WTC11 (cell line): ENCODE measurements around the gene UTS2B. TPM values are rescaled to one million over a fixed set of nuclear protein-coding genes. Genes with fewer than 3 reads are reported as not detected.

Source experiments
- ATAC-seq: fragments of 200-7000 bp; cut with Tn5 transposase; 2 replicates; pipeline ENCODE4 v1.10.0; 2021; ENCODE audit warnings: mild to moderate bottlenecking, moderate library complexity
- CTCF ChIA-PET: fragments of 300-600 bp; sonication (Branson Sonifier 250); formaldehyde crosslinking; loops from one replicate; lab custom pipeline; 2021; ENCODE audit warnings: antibody characterized with exemption; lab: Charles Lee
- POLR2A ChIA-PET: fragments of 350-600 bp; sonication (Branson Sonifier 250); formaldehyde crosslinking; loops from one replicate; lab custom pipeline; 2021; ENCODE audit warnings: antibody characterized with exemption; lab: Charles Lee
- DNase-seq: peaks from one replicate; pipeline ENCODE4 v3.0.0; 2021; ENCODE audit warnings: low spot score
- H3K27ac Mint-ChIP-seq: 2 replicates; pipeline ENCODE4 v1.8.0; 2021; ENCODE audit warnings: mixed read lengths
- H3K27me3 Mint-ChIP-seq: 2 replicates; pipeline ENCODE4 v1.8.0; 2021; ENCODE audit warnings: low read depth, mild to moderate bottlenecking, moderate library complexity, mixed read lengths
- H3K36me3 Mint-ChIP-seq: 2 replicates; pipeline ENCODE4 v1.8.0; 2021; ENCODE audit warnings: mixed read lengths
- H3K4me1 Mint-ChIP-seq: 2 replicates; pipeline ENCODE4 v1.8.0; 2022; ENCODE audit warnings: mixed read lengths
- H3K4me3 Mint-ChIP-seq: 2 replicates; pipeline ENCODE4 v1.8.0; 2021; ENCODE audit warnings: mild to moderate bottlenecking, moderate library complexity, mixed read lengths
- H3K9me3 Mint-ChIP-seq: 2 replicates; pipeline ENCODE4 v1.8.0; 2021; ENCODE audit warnings: mixed read lengths
- ARID4B ChIP-seq: sonication (generic); formaldehyde crosslinking; IDR thresholded peaks from 2 replicates; pipeline ENCODE4 v1.8.0; 2023; ENCODE audit warnings: missing genetic modification reagents, mild to moderate bottlenecking, borderline replicate concordance
- ESRRA ChIP-seq: sonication (generic); formaldehyde crosslinking; IDR thresholded peaks from 2 replicates; pipeline ENCODE4 v1.8.1; 2022; ENCODE audit warnings: mild to moderate bottlenecking, missing genetic modification reagents, borderline replicate concordance
- FOXP1 ChIP-seq: sonication (generic); formaldehyde crosslinking; IDR thresholded peaks from 2 replicates; pipeline ENCODE4 v1.8.0; 2022; ENCODE audit warnings: missing genetic modification reagents, mild to moderate bottlenecking, moderate library complexity, borderline replicate concordance
- GRHL2 ChIP-seq: fragments of 250-450 bp; sonication (Bioruptor Pico); IDR thresholded peaks from 2 replicates; pipeline ENCODE4 v1.8.0; 2022; ENCODE audit warnings: mild to moderate bottlenecking, moderate library complexity; ENCODE audit not compliant: insufficient replicate concordance, severe bottlenecking
- GTF2I ChIP-seq: fragments of 250-450 bp; sonication (Bioruptor Pico); conservative IDR thresholded peaks from 2 replicates; pipeline ENCODE4 v1.4.0; 2021; ENCODE audit warnings: mild to moderate bottlenecking
- HMGXB4 ChIP-seq: sonication (generic); formaldehyde crosslinking; IDR thresholded peaks from 2 replicates; pipeline ENCODE4 v1.8.1; 2023; ENCODE audit warnings: mild to moderate bottlenecking, moderate library complexity, missing genetic modification reagents
- JAZF1 ChIP-seq: fragments of 250-450 bp; sonication (Bioruptor Pico); IDR thresholded peaks from 2 replicates; pipeline ENCODE4 v1.9.0; 2021; ENCODE audit warnings: moderate library complexity, mild to moderate bottlenecking, inconsistent platforms
- NFE2L1 ChIP-seq: sonication (generic); formaldehyde crosslinking; IDR thresholded peaks from 2 replicates; pipeline ENCODE4 v1.8.1; 2023; ENCODE audit warnings: missing genetic modification reagents
- OVOL2 ChIP-seq: fragments of 250-450 bp; sonication (Bioruptor Pico); IDR thresholded peaks from 2 replicates; pipeline ENCODE4 v1.9.0; 2021; ENCODE audit warnings: mild to moderate bottlenecking, borderline replicate concordance
- PREB ChIP-seq: sonication (generic); formaldehyde crosslinking; IDR thresholded peaks from 2 replicates; pipeline ENCODE4 v1.8.1; 2022; ENCODE audit warnings: mild to moderate bottlenecking, missing genetic modification reagents, moderate library complexity, borderline replicate concordance
- TCF7 ChIP-seq: sonication (generic); formaldehyde crosslinking; IDR thresholded peaks from 2 replicates; pipeline ENCODE4 v1.8.0; 2022; ENCODE audit warnings: mild to moderate bottlenecking, low read depth, missing genetic modification reagents, moderate library complexity
- TP53 ChIP-seq: sonication (generic); formaldehyde crosslinking; IDR thresholded peaks from 2 replicates; pipeline ENCODE4 v1.8.1; 2023; ENCODE audit warnings: mild to moderate bottlenecking, missing genetic modification reagents
- USF2 ChIP-seq: sonication (generic); formaldehyde crosslinking; IDR thresholded peaks from 2 replicates; pipeline ENCODE4 v1.8.1; 2023; ENCODE audit warnings: mild to moderate bottlenecking, missing genetic modification reagents, moderate library complexity
- ZNF396 ChIP-seq: fragments of 250-450 bp; sonication (Bioruptor Pico); IDR thresholded peaks from 2 replicates; pipeline ENCODE4 v1.8.0; 2021; ENCODE audit warnings: mild to moderate bottlenecking, moderate library complexity, borderline replicate concordance
- ZNF423 ChIP-seq: fragments of 250-450 bp; sonication (Bioruptor Pico); IDR thresholded peaks from 2 replicates; pipeline ENCODE4 v2.1.2; 2022; ENCODE audit warnings: mild to moderate bottlenecking, moderate library complexity
- ZNF532 ChIP-seq: fragments of 250-450 bp; sonication (Bioruptor Pico); IDR thresholded peaks from 2 replicates; pipeline ENCODE4 v1.9.0; 2021; ENCODE audit warnings: mild to moderate bottlenecking, borderline replicate concordance
- ZSCAN18 ChIP-seq: fragments of 250-450 bp; sonication (Bioruptor Pico); IDR thresholded peaks from 2 replicates; pipeline ENCODE4 v2.1.2; 2022; ENCODE audit warnings: mild to moderate bottlenecking, moderate library complexity
- total RNA-seq: library from RNA; stranded (reverse); gene quantifications from 3 replicates; pipeline ENCODE4 v1.2.3, GENCODE V29; 2021

Gene UTS2B
- total RNA-seq, 1 experiment from 2014 or later: not detected

GRCh38 chr3:191338177-191338488 lies 7.8 kb upstream of the UTS2B start:
- CTCF ChIA-PET: no interaction called here
- ATAC-seq (no peak), DNase-seq (no peak)
- Mint-ChIP-seq H3K4me3 (no peak overlapping the region), H3K27ac (no peak overlapping the region), H3K27me3 (no peaks in the 10 kb centered on the region), H3K9me3 (no peaks in the 10 kb centered on the region), H3K4me1 (peaks cover 40% of the 10 kb centered on the region), H3K36me3 (no peaks in the 10 kb centered on the region)
- TF ChIP-seq TCF7 (CRISPR knock-in tag) (no peak), ZSCAN18 (CRISPR knock-in tag) (no peak), NFE2L1 (CRISPR knock-in tag) (no peak), GTF2I (no peak), PREB (CRISPR knock-in tag) (no peak), ZNF396 (no peak), USF2 (CRISPR knock-in tag) (no peak), ZNF423 (CRISPR knock-in tag) (no peak), GRHL2 (no peak), FOXP1 (CRISPR knock-in tag) (no peak), HMGXB4 (CRISPR knock-in tag) (no peak), TP53 (CRISPR knock-in tag) (no peak), ZNF532 (no peak), ARID4B (CRISPR knock-in tag) (no peak), OVOL2 (no peak), ESRRA (no peak), JAZF1 (CRISPR knock-in tag) (no peak)
- POLR2A ChIA-PET: no interaction called here
